Measurements from ENCODE around the gene RHOC. TPM values are rescaled to one million over a fixed set of nuclear protein-coding genes. Genes with fewer than 3 reads are reported as not detected.

The RHOC gene
- total and polyA plus RNA-seq, 2 donors (not counting 1 experiment from before 2014, with no cell fraction given) = 484 to 857 TPM

DNA sequence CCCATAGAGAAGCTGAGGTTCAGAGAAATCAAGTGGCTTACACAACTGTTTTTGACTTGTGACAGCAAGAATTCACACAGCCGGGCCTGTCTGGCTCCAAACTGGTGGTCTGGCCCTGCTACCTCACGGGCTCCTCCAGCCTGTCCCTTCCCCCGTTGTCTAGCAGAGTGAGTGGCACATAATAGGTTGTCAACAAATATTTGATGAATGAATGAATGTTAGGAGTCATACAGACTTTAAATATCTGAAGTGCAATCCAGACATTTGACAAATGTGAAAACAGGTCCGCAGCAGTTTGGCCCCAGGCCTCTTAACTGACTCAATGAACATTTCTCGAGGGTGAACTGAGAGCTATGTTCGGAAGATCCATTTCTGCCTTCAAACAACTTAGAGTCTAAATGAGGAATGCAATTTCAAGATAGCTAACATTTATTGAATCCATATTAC, 1.1 kb upstream of the RHOC start:
- Histone ChIP-seq H3K27me3 (ENCODE audit: control insufficient read depth, insufficient read depth, low read length) (peaks cover 3% of the 10 kb centered on the region), H3K36me3 (ENCODE audit: control insufficient read depth, insufficient read depth, low read length) (peaks cover 8% of the 10 kb centered on the region), H3K79me2 (ENCODE audit: control insufficient read depth, insufficient read depth, low read length) (peaks cover 34% of the 10 kb centered on the region), H3K4me1 (ENCODE audit: control insufficient read depth, extremely low read depth, insufficient read depth, low read length) (peaks cover 14% of the 10 kb centered on the region), H2AFZ (ENCODE audit: low read length) (no peak overlapping the region), H3K9me3 (ENCODE audit: control insufficient read depth, insufficient read depth, low read depth, low read length) (no peaks in the 10 kb centered on the region), H3K9ac (ENCODE audit: insufficient read depth, low read length) (no peak overlapping the region), H3K4me3 (replicated peaks in 1 of 4; ENCODE audit: control extremely low read depth in 1 of 4, insufficient read depth in 1 of 4, low read depth in 3 of 4, low read length in 4 of 4) (peak overlapping the region in 2 of 4 experiments; percentile 50 to 97), H4K20me1 (ENCODE audit: control insufficient read depth, extremely low read depth, insufficient read depth, low read length) (no peaks in the 10 kb centered on the region), H3K4me2 (ENCODE audit: extremely low read depth, insufficient read depth, low read length) (no peak overlapping the region), H3K27ac (ENCODE audit: insufficient read depth, low read length) (no peak overlapping the region)
- TF ChIP-seq, protein P1, sequence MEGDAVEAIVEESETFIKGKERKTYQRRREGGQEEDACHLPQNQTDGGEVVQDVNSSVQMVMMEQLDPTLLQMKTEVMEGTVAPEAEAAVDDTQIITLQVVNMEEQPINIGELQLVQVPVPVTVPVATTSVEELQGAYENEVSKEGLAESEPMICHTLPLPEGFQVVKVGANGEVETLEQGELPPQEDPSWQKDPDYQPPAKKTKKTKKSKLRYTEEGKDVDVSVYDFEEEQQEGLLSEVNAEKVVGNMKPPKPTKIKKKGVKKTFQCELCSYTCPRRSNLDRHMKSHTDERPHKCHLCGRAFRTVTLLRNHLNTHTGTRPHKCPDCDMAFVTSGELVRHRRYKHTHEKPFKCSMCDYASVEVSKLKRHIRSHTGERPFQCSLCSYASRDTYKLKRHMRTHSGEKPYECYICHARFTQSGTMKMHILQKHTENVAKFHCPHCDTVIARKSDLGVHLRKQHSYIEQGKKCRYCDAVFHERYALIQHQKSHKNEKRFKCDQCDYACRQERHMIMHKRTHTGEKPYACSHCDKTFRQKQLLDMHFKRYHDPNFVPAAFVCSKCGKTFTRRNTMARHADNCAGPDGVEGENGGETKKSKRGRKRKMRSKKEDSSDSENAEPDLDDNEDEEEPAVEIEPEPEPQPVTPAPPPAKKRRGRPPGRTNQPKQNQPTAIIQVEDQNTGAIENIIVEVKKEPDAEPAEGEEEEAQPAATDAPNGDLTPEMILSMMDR (conservative IDR thresholded peaks at IDR 0.05 in 1 of 2, IDR thresholded peaks at IDR 0.05 in 1 of 2; ENCODE audit: low read depth in 1 of 2, low read length in 2 of 2) = no peak
- TF ChIP-seq EZH2 (IDR thresholded peaks at IDR 0.05; ENCODE audit: low read length, missing control alignments) = no peak
- DNase-seq (ENCODE audit: low read depth in 2 of 2) = no peak

DNA sequence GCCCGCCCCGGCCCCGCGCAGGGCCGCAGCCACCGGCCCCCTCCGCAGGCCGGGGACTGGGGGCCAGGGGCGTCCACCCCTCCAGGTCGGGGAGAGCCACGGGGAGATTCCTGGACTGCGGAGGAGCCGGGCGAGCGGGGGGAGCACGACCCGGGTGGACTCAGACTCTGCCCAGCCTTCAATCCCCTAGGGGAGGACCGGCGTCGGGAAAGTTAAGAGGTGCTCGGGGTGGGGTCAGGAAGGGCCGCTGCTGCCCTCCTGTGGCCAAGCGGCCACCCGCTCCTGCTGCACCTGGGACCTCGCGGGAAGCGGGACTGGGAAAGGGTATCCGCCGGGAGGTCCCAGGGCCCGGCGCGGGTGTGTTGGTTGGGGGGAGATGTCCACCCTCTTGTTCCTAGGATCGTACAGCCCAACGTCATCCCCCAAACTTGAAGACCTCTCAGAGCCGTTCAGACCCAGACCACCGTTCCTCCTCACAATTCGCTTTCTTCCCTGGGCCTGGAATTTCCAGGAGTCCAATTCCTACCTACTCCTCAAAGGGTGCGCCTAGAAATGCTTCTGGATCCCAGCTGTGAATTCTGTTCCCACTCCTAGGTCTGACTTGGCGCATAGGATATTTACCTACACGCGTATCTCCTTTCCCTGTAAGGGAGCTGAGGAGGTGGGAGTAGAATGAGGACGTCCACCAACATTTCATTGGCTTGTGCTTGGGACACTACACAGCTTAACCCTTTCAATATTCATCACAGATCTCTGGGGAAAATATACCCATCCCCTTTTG, 484 bp upstream of the RHOC start:
- Histone ChIP-seq H3K79me2 (ENCODE audit: control insufficient read depth, insufficient read depth, low read length) (peaks cover 41% of the 10 kb centered on the region), H3K9ac (ENCODE audit: insufficient read depth, low read length) (peak overlapping the region; percentile 91), H3K4me1 (ENCODE audit: control insufficient read depth, extremely low read depth, insufficient read depth, low read length) (peaks cover 19% of the 10 kb centered on the region), H3K27me3 (ENCODE audit: control insufficient read depth, insufficient read depth, low read length) (peaks cover 3% of the 10 kb centered on the region), H3K4me2 (ENCODE audit: extremely low read depth, insufficient read depth, low read length) (peak overlapping the region; percentile 94), H2AFZ (ENCODE audit: low read length) (peak overlapping the region; percentile 85), H3K9me3 (ENCODE audit: control insufficient read depth, insufficient read depth, low read depth, low read length) (no peaks in the 10 kb centered on the region), H3K36me3 (ENCODE audit: control insufficient read depth, insufficient read depth, low read length) (peaks cover 13% of the 10 kb centered on the region), H4K20me1 (ENCODE audit: control insufficient read depth, extremely low read depth, insufficient read depth, low read length) (no peaks in the 10 kb centered on the region), H3K27ac (ENCODE audit: insufficient read depth, low read length) (no peak overlapping the region), H3K4me3 (replicated peaks in 1 of 4; ENCODE audit: control extremely low read depth in 1 of 4, insufficient read depth in 1 of 4, low read depth in 3 of 4, low read length in 4 of 4) (peak overlapping the region; percentile 33 to 97 (median 64))
- TF ChIP-seq, protein P1 (conservative IDR thresholded peaks at IDR 0.05 in 1 of 2, IDR thresholded peaks at IDR 0.05 in 1 of 2; ENCODE audit: low read depth in 1 of 2, low read length in 2 of 2) = peak; percentile 78 to 81
- TF ChIP-seq EZH2 (IDR thresholded peaks at IDR 0.05; ENCODE audit: low read length, missing control alignments) = no peak
- peak; percentile 85 to 89 for DNase-seq (ENCODE audit: low read depth in 2 of 2)

DNA sequence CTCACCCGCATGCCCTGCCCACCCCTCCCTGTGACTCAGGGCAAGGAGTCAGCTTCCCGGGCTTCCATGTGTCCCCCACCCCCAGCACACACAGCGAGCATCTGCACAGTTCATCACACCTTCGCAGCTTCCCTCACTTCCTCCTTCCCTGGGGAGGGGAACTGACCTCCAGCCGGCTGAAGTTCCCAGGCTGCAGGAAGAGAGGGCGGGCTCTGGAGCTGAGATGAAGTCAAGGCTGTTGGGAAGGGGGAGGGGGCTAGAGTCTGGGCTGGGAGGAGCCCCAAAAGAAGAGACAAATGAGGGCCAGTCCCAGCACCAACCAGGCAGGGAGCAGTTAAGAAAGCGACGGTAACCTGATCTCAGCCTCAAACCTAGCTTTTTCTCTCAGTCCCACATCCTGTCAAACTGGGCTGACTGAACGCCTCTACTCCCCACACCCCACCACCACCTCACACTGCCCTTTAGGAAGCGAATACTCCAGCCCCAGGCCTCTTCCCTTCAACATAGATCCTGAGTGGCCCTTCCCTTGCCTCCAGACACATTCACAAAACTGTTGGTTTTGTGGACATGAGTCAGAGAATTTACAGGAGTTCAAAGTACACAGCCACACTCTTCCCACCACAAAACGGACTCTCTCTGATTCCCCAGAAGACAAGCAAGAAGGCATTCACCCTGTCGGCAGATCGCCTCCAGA, 1.8 kb downstream of the RHOC start:
- TF ChIP-seq EZH2 (IDR thresholded peaks at IDR 0.05; ENCODE audit: low read length, missing control alignments) = no peak
- TF ChIP-seq, protein P1 (conservative IDR thresholded peaks at IDR 0.05 in 1 of 2, IDR thresholded peaks at IDR 0.05 in 1 of 2; ENCODE audit: low read depth in 1 of 2, low read length in 2 of 2) = no peak
- H3K27me3 ChIP-seq (ENCODE audit: control insufficient read depth, insufficient read depth, low read length) = no peaks in the 10 kb centered on the region
- H3K36me3 ChIP-seq (ENCODE audit: control insufficient read depth, insufficient read depth, low read length) = peaks cover 22% of the 10 kb centered on the region
- H3K79me2 ChIP-seq (ENCODE audit: control insufficient read depth, insufficient read depth, low read length) = peaks cover 42% of the 10 kb centered on the region
- H4K20me1 ChIP-seq (ENCODE audit: control insufficient read depth, extremely low read depth, insufficient read depth, low read length) = no peaks in the 10 kb centered on the region
- peak overlapping the region; percentile 92 for H3K27ac ChIP-seq (ENCODE audit: insufficient read depth, low read length)
- peaks cover 38% of the 10 kb centered on the region for H3K4me1 ChIP-seq (ENCODE audit: control insufficient read depth, extremely low read depth, insufficient read depth, low read length)
- H3K9me3 ChIP-seq (ENCODE audit: control insufficient read depth, insufficient read depth, low read depth, low read length) = no peaks in the 10 kb centered on the region
- DNase-seq (ENCODE audit: low read depth in 2 of 2) = peak; percentile 95 to 96
- H3K4me3 ChIP-seq (replicated peaks in 1 of 4; ENCODE audit: control extremely low read depth in 1 of 4, insufficient read depth in 1 of 4, low read depth in 3 of 4, low read length in 4 of 4) = peak overlapping the region; percentile 74 to 97 (median 81)
- no peak overlapping the region for H2AFZ ChIP-seq (ENCODE audit: low read length)
- H3K4me2 ChIP-seq (ENCODE audit: extremely low read depth, insufficient read depth, low read length) = peak overlapping the region; percentile 86
- peak overlapping the region; percentile 72 for H3K9ac ChIP-seq (ENCODE audit: insufficient read depth, low read length)
